Thyroid gland (tissue), 4 donors: Measurements from ENCODE around the gene ZNF467. TPM values are rescaled to one million over a fixed set of nuclear protein-coding genes. Genes with fewer than 3 reads are reported as not detected.

Experiments used
- DNase-seq, 2 donors: peaks; one replicate each; pipeline ENCODE4 v3.0.0-alpha.2; 2019
- H3K27ac ChIP-seq, 3 donors: fragments of 200-600 bp; sonication (generic); 1 replicate in 2 of 3; 2 replicates in 1 of 3; pipeline ENCODE4 v1.5.1; 2016 to 2019; ENCODE audit warnings: mild to moderate bottlenecking in 1 of 3, moderate library complexity in 1 of 3
- H3K27me3 ChIP-seq: fragments of 200-600 bp; sonication (generic); one replicate; pipeline ENCODE4 v1.5.1; 2019
- H3K36me3 ChIP-seq, 2 donors: fragments of 200-600 bp; sonication (generic); one replicate each; pipeline ENCODE4 v1.5.1; 2016 to 2019
- H3K4me1 ChIP-seq, 2 donors: fragments of 200-600 bp; sonication (generic); one replicate each; pipeline ENCODE4 v1.5.1; 2017 to 2019
- H3K4me3 ChIP-seq, 3 donors: fragments of 200-600 bp; sonication (generic); replicated peaks in 1 of 3; 1 replicate in 2 of 3; 2 replicates in 1 of 3; pipeline ENCODE4 v1.5.1; 2016; ENCODE audit warnings: mild to moderate bottlenecking in 1 of 3
- H3K9me3 ChIP-seq: fragments of 200-600 bp; sonication (generic); one replicate; pipeline ENCODE4 v1.5.1; 2017
- POLR2A ChIP-seq, 2 donors: fragments of 450-650 bp; IDR thresholded peaks; one replicate each; pipeline ENCODE4 v1.6.1; 2017; ENCODE audit warnings: antibody characterized with exemption in 2 of 2, mild to moderate bottlenecking in 2 of 2, moderate library complexity in 1 of 2
- whole genome bisulfite sequencing, 2 donors: methylation state at CpG; one replicate each; pipeline ENCODE4 v1.1.5; 2017; 5-methylcytosine and 5-hydroxymethylcytosine counted together
- intact Hi-C: fragments of 100-400 bp; cut with DNase I; formaldehyde crosslinking; loops from one replicate; pipeline ENCODE4 v1.15.1; 2023
- total RNA-seq, 4 donors: library from RNA; depleted of rRNA; stranded (reverse); fragments of >200 nt; gene quantifications; one replicate each; pipeline ENCODE4 v1.2.3, GENCODE V29; 2016
- TF ChIP-seq, protein P1 (sequence below), 6 experiments: fragments of 200-600 bp in 3 of 6; fragments of 450-650 bp in 3 of 6; sonication (generic) in 3 of 6; IDR thresholded peaks; one replicate each; pipeline ENCODE4 v1.5.1; 2016 to 2019; ENCODE audit warnings: antibody characterized with exemption in 6 of 6, mild to moderate bottlenecking in 2 of 6, inconsistent platforms in 1 of 6, moderate library complexity in 1 of 6

The ZNF467 gene
- total RNA-seq, 4 donors from 2014 or later: 11.8 to 18.8 (median 15.5) TPM

DNA sequence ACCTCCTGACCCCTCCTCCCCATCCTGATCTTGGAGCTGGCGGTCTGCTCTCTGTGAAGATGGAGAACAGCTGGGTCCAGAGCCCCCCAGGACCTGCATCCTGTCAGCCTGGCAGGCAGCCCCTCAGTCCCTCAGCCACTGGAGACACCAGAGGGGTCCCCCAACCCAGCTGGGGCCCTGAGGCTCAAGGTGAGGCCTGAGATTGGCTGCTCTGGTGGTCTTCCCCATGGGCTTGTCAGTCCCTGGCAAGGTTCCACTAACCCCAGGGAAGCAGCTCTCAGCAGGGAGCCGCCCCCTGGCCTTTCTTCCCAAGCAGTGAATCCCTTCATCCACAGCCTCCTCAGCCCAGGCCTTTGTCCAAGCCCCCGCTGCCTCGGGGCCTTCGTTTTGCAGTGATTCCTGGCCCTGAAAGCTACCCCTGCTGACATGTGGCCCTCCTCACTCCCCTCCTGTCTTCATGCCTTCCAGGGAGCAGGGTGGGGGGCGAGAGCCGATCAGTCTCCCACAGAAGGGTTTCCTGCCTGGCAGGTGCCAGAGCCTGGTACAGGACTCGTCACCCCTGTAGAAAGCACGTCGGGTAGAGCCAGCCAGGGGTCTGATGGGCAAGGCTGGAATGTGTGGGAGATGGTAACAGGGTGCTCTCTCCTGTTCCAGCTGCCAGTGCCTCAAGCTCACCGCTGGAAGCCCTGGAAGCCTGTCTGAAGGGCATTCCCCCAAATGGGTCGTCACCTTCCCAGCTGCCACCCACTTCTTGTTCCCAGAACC lies 48.5 kb downstream of the ZNF467 start:
- TF ChIP-seq, protein P1, sequence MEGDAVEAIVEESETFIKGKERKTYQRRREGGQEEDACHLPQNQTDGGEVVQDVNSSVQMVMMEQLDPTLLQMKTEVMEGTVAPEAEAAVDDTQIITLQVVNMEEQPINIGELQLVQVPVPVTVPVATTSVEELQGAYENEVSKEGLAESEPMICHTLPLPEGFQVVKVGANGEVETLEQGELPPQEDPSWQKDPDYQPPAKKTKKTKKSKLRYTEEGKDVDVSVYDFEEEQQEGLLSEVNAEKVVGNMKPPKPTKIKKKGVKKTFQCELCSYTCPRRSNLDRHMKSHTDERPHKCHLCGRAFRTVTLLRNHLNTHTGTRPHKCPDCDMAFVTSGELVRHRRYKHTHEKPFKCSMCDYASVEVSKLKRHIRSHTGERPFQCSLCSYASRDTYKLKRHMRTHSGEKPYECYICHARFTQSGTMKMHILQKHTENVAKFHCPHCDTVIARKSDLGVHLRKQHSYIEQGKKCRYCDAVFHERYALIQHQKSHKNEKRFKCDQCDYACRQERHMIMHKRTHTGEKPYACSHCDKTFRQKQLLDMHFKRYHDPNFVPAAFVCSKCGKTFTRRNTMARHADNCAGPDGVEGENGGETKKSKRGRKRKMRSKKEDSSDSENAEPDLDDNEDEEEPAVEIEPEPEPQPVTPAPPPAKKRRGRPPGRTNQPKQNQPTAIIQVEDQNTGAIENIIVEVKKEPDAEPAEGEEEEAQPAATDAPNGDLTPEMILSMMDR (IDR thresholded peaks at IDR 0.05): no peak
- TF ChIP-seq POLR2A (IDR thresholded peaks at IDR 0.05): no peak

DNA sequence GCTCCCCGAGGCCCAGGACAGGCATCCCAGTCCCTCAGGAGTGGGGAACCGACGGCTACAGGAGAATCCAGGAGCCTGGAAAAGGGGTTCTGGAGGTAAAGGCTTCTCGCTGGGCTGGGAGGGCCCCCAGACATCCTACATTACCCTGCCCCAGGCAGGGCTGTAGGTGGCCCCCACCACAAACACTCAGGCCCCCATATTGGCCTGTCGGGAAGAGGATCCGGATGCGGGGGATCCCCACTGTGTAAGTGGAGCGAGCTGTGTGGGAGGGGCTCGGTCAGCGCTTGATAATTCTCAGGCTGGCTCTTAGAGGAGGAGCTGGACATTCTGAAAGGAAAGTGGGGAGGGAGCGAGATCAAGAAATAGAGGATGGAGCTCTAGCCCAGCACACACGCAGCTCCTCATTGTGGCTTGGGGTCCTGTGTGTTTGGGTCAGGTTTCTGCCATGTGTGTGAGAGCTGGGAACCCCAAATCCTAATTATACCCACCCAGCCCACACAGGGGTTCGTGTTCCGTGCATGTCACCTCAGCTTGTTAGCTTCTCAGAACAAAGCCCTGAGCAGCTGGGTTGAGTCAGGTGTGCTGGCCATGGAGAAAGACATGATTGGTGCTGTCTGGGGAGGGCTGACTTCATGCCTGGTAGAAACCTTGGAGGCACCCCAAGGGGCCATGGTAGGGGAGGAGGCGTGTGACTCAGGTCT lies 49.4 kb downstream of the ZNF467 start:
- TF ChIP-seq, protein P1 (IDR thresholded peaks at IDR 0.05): no peak
- no peak for TF ChIP-seq POLR2A (IDR thresholded peaks at IDR 0.05)
- no peaks in the 10 kb centered on the region for H3K27me3 ChIP-seq
- H3K36me3 ChIP-seq: peaks cover 31 to 38% of the 10 kb centered on the region in 2 donors
- intact Hi-C loops: no loop called here
- no peaks in the 10 kb centered on the region for H3K4me1 ChIP-seq
- DNase-seq: no peak
- H3K4me3 ChIP-seq: no peak overlapping the region
- WGBS, 2 donors: 95% methylated on average over 14 to 15 of the region's 15 CpGs
- H3K27ac ChIP-seq: no peak overlapping the region
- no peaks in the 10 kb centered on the region for H3K9me3 ChIP-seq

More for the DNA sequence above, 48.5 kb downstream of the ZNF467 start:
- H3K27ac ChIP-seq: no peak overlapping the region
- no peak for DNase-seq
- H3K36me3 ChIP-seq: peaks cover 31 to 47% of the 10 kb centered on the region in 2 donors
- no peaks in the 10 kb centered on the region for H3K27me3 ChIP-seq
- no peaks in the 10 kb centered on the region for H3K9me3 ChIP-seq
- H3K4me1 ChIP-seq: no peaks in the 10 kb centered on the region
- H3K4me3 ChIP-seq: no peak overlapping the region
- intact Hi-C loops: no loop called here
- WGBS, 2 donors: 95 to 96% methylated on average over 12 of the region's 12 CpGs

DNA sequence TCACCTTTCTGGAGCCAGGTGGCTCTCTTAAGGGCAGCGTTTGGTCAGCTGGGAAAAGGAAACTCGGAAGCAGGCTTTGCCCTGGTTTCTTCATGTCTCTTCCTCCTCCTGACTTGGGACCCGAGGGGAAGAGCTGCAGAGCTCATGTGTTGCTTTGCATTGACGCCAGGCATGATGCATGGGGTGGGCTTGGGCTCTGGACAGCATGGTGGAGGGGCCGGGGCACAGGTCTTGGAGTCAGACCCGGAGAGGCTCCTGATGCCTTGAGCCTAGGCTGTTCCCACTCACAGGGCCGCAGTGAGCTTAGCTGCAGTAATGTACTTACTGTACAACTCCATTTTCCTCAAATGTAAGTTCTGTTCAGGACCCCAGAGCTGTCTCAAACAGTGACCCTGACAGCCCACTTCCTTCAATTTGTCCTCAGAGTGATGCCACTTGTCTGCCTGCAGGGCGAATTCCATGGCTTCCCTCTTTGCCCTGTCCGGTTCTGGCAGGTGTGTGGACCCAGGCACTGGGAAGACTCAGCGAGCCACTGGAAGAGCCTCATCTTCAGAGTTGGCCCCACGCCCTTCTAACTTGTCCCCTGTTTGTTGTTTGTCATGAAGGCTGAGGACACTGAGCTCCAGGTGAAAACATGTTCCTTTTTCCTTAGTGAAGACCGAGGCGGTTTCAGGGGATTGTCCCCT lies 50.2 kb downstream of the ZNF467 start:
- no peaks in the 10 kb centered on the region for H3K9me3 ChIP-seq
- H3K27me3 ChIP-seq: no peaks in the 10 kb centered on the region
- H3K36me3 ChIP-seq: peaks cover 27 to 33% of the 10 kb centered on the region in 2 donors
- TF ChIP-seq, protein P1 (IDR thresholded peaks at IDR 0.05): no peak
- no peak for TF ChIP-seq POLR2A (IDR thresholded peaks at IDR 0.05)
- intact Hi-C loops: no loop called here
- H3K27ac ChIP-seq: no peak overlapping the region
- 93 to 97% methylated on average over 9 to 13 of the region's 13 CpGs for WGBS, 2 donors
- no peaks in the 10 kb centered on the region for H3K4me1 ChIP-seq
- no peak overlapping the region for H3K4me3 ChIP-seq
- DNase-seq: no peak

DNA sequence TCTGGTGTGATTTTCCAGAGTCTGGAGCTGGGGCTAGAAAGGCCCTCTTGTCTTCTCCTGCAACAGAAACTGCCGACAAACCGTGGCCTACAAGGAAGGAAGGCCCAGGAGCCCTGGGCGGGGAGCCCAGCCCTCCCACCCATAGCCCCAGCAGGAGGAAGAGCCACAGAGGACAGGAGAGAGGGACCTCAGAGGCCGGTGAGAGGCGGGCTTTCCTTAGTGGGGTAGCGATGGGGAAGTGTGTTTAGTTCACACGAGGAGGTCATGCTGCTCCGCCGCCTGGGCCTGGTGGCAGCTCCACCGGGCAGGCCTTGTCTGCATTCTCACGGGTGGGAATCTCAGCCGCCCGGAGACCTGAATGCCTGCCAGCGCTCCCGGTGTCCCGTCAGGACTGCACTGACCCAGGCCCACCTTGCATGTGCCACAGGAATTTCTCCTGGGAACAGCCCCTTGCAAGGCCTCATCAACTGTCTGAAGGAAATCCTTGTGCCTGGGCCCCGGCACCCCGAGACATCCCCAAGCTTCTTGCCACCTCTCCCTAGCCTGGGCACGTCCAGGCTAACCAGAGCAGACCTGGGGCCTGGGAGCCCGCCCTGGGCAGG lies 50.9 kb downstream of the ZNF467 start:
- peaks cover 27 to 33% of the 10 kb centered on the region in 2 donors for H3K36me3 ChIP-seq

More for the DNA sequence above, 50.9 kb downstream of the ZNF467 start:
- Histone ChIP-seq H3K9me3 (no peaks in the 10 kb centered on the region), H3K27me3 (no peaks in the 10 kb centered on the region), H3K4me3 (no peak overlapping the region), H3K4me1 (no peaks in the 10 kb centered on the region), H3K27ac (no peak overlapping the region)
- TF ChIP-seq, protein P1 (IDR thresholded peaks at IDR 0.05): no peak
- TF ChIP-seq POLR2A (IDR thresholded peaks at IDR 0.05): no peak
- intact Hi-C loops: no loop called here
- no peak for DNase-seq
- WGBS, 2 donors: 89 to 92% methylated on average over 17 to 20 of the region's 20 CpGs
